Mesendoderm (in vitro differentiated cells): Measurements from ENCODE around the gene ABCC3.

Experiments
- DNase-seq: peaks from one replicate; pipeline ENCODE4 v3.0.0; 2013
- H2AK5ac ChIP-seq: 2 replicates; pipeline ENCODE4 v1.6.1; 2013; ENCODE audit warnings: low read length, inconsistent platforms
- H2BK120ac ChIP-seq: 2 replicates; pipeline ENCODE4 v1.6.1; 2013; ENCODE audit warnings: low read depth, mild to moderate bottlenecking, low read length, moderate library complexity, mixed read lengths
- H2BK15ac ChIP-seq: replicated peaks from 2 replicates; pipeline ENCODE4 v1.6.1; 2013; ENCODE audit warnings: low read depth, mild to moderate bottlenecking, moderate library complexity
- H2BK5ac ChIP-seq: 2 replicates; pipeline ENCODE4 v1.6.1; 2013; ENCODE audit warnings: low read length, inconsistent platforms
- H3K18ac ChIP-seq: 2 replicates; pipeline ENCODE4 v1.6.1; 2013; ENCODE audit warnings: mild to moderate bottlenecking, low read length, mixed read lengths
- H3K23ac ChIP-seq: one replicate; pipeline ENCODE4 v1.6.1; 2013; ENCODE audit warnings: low read length
- H3K27ac ChIP-seq: 2 replicates; pipeline ENCODE4 v1.5.1; 2013; ENCODE audit warnings: low read depth, mild to moderate bottlenecking, inconsistent platforms, low read length, moderate library complexity
- H3K27me3 ChIP-seq: 2 replicates; pipeline ENCODE4 v1.6.1; 2013; ENCODE audit warnings: low read length, control low read depth, mild to moderate bottlenecking, inconsistent platforms; ENCODE audit not compliant: insufficient read depth, poor library complexity
- H3K36me3 ChIP-seq: 2 replicates; pipeline ENCODE4 v1.6.1; 2013; ENCODE audit warnings: low read length, inconsistent platforms; ENCODE audit not compliant: control insufficient read depth, insufficient read depth
- H3K4ac ChIP-seq: one replicate; pipeline ENCODE4 v1.6.1; 2013; ENCODE audit warnings: low read depth, mild to moderate bottlenecking, low read length, moderate library complexity
- H3K4me1 ChIP-seq: 2 replicates; pipeline ENCODE4 v1.6.1; 2013; ENCODE audit warnings: low read depth, low read length, inconsistent platforms; ENCODE audit not compliant: control insufficient read depth
- H3K4me2 ChIP-seq: 2 replicates; pipeline ENCODE4 v1.6.1; 2013; ENCODE audit warnings: low read length
- H3K4me3 ChIP-seq: 2 replicates; pipeline ENCODE4 v1.5.1; 2013; ENCODE audit warnings: mild to moderate bottlenecking, low read length
- H3K56ac ChIP-seq: one replicate; pipeline ENCODE4 v1.6.1; 2013; ENCODE audit warnings: low read length
- H3K79me1 ChIP-seq: 2 replicates; pipeline ENCODE4 v1.6.1; 2013; ENCODE audit warnings: low read length, inconsistent platforms
- H3K79me2 ChIP-seq: 2 replicates; pipeline ENCODE4 v1.6.1; 2013; ENCODE audit warnings: mild to moderate bottlenecking, low read length; ENCODE audit not compliant: control insufficient read depth, insufficient read depth
- H3K9ac ChIP-seq: 2 replicates; pipeline ENCODE4 v1.6.1; 2013; ENCODE audit warnings: low read length, inconsistent platforms
- H4K5ac ChIP-seq: one replicate; pipeline ENCODE4 v1.6.1; 2013; ENCODE audit warnings: low read length
- H4K8ac ChIP-seq: one replicate; pipeline ENCODE4 v1.6.1; 2013; ENCODE audit warnings: low read depth, mild to moderate bottlenecking, control low read depth, low read length, moderate library complexity
- WGBS: extraction: QIAGEN DNeasy Blood & Tissue Kit; methylation state at CpG from one replicate; pipeline ENCODE4 v1.1.7; 2013; ENCODE audit warnings: low lambda C conversion rate, missing lambda C conversion rate; ENCODE audit not compliant: insufficient coverage; ENCODE audit errors: extremely low coverage; 5-methylcytosine and 5-hydroxymethylcytosine counted together

The ABCC3 gene

GRCh38 chr17:50672831-50673551, 38.3 kb downstream of the ABCC3 start:
- Histone ChIP-seq H2BK120ac (no peak overlapping the region), H3K23ac (no peak overlapping the region), H3K4me3 (no peak overlapping the region), H3K36me3 (no peaks in the 10 kb centered on the region), H3K9ac (no peak overlapping the region), H3K4me2 (no peak overlapping the region), H3K79me2 (no peaks in the 10 kb centered on the region), H4K5ac (no peak overlapping the region), H2AK5ac (no peak overlapping the region), H3K79me1 (no peaks in the 10 kb centered on the region), H3K27me3 (no peaks in the 10 kb centered on the region), H4K8ac (no peak overlapping the region), H2BK15ac (no peak overlapping the region), H3K56ac (no peak overlapping the region), H3K4ac (no peak overlapping the region), H3K18ac (no peak overlapping the region), H3K27ac (no peak overlapping the region), H2BK5ac (no peak overlapping the region), H3K4me1 (peaks cover under 1% of the 10 kb centered on the region)
- WGBS, result no CpG with 5 or more reads among the region's 20 CpGs
- no peak for DNase-seq

DNA sequence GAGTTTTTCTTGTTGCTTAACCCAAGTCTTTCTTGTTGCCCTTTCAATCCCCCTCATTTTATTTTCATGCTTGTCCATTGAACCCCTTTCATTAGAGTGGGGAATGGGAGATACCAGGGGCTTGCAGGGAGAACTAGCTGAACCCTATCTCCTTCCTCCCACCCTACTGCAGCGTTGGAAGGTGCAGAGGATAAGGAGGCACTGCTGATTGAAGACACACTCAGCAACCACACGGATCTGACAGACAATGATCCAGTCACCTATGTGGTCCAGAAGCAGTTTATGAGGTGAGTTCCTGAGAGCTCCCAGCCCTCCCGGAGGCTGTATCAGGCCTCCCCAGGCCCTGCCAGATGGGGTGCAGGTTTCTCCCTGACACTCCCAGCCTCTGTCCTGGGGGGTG, 40.5 kb downstream of the ABCC3 start:
- H4K8ac ChIP-seq, result no peak overlapping the region
- H4K5ac ChIP-seq, result no peak overlapping the region
- H2BK120ac ChIP-seq, result no peak overlapping the region
- H3K56ac ChIP-seq, result no peak overlapping the region
- H2AK5ac ChIP-seq, result no peak overlapping the region
- H3K79me1 ChIP-seq, result no peaks in the 10 kb centered on the region
- no peaks in the 10 kb centered on the region for H3K36me3 ChIP-seq
- no peak overlapping the region for H2BK5ac ChIP-seq
- H3K18ac ChIP-seq, result no peak overlapping the region
- no peak overlapping the region for H3K4me2 ChIP-seq
- H3K9ac ChIP-seq, result no peak overlapping the region
- WGBS, result no CpG with 5 or more reads among the region's 3 CpGs
- no peaks in the 10 kb centered on the region for H3K4me1 ChIP-seq
- H3K27me3 ChIP-seq, result no peaks in the 10 kb centered on the region
- no peaks in the 10 kb centered on the region for H3K79me2 ChIP-seq
- DNase-seq, result no peak
- H3K4ac ChIP-seq, result no peak overlapping the region
- H2BK15ac ChIP-seq, result no peak overlapping the region
- no peak overlapping the region for H3K23ac ChIP-seq
- no peak overlapping the region for H3K27ac ChIP-seq
- no peak overlapping the region for H3K4me3 ChIP-seq

GRCh38 chr17:50675627-50676026, 40.9 kb downstream of the ABCC3 start:
- no peak overlapping the region for H2BK5ac ChIP-seq
- no peak overlapping the region for H3K23ac ChIP-seq
- no peak overlapping the region for H3K9ac ChIP-seq
- WGBS, result no CpG with 5 or more reads among the region's 7 CpGs
- H3K18ac ChIP-seq, result no peak overlapping the region
- no peak overlapping the region for H3K27ac ChIP-seq
- H4K8ac ChIP-seq, result no peak overlapping the region
- H4K5ac ChIP-seq, result no peak overlapping the region
- no peaks in the 10 kb centered on the region for H3K4me1 ChIP-seq
- H3K4me2 ChIP-seq, result no peak overlapping the region
- no peaks in the 10 kb centered on the region for H3K27me3 ChIP-seq
- no peak overlapping the region for H3K56ac ChIP-seq
- H3K4me3 ChIP-seq, result no peak overlapping the region
- H3K79me2 ChIP-seq, result no peaks in the 10 kb centered on the region
- H3K36me3 ChIP-seq, result no peaks in the 10 kb centered on the region
- no peak overlapping the region for H2BK120ac ChIP-seq
- H3K79me1 ChIP-seq, result no peaks in the 10 kb centered on the region
- H2BK15ac ChIP-seq, result no peak overlapping the region
- H2AK5ac ChIP-seq, result no peak overlapping the region
- no peak for DNase-seq
- no peak overlapping the region for H3K4ac ChIP-seq

- Histone ChIP-seq H3K27me3 (no peaks in the 10 kb centered on the region), H3K36me3 (no peaks in the 10 kb centered on the region), H2BK5ac (no peak overlapping the region), H3K27ac (no peak overlapping the region), H3K4ac (no peak overlapping the region), H3K9ac (no peak overlapping the region), H4K8ac (no peak overlapping the region), H3K79me2 (no peaks in the 10 kb centered on the region), H3K4me2 (no peak overlapping the region), H2BK120ac (no peak overlapping the region), H2AK5ac (no peak overlapping the region), H4K5ac (no peak overlapping the region), H3K79me1 (no peaks in the 10 kb centered on the region), H3K56ac (no peak overlapping the region), H3K23ac (no peak overlapping the region), H3K18ac (no peak overlapping the region), H3K4me3 (no peak overlapping the region), H2BK15ac (no peak overlapping the region), H3K4me1 (no peaks in the 10 kb centered on the region)
- DNase-seq, result no peak
- WGBS, result no CpG with 5 or more reads among the region's 24 CpGs
Measured at GRCh38 chr17:50676065-50676975, 41.6 kb downstream of the ABCC3 start.

DNA sequence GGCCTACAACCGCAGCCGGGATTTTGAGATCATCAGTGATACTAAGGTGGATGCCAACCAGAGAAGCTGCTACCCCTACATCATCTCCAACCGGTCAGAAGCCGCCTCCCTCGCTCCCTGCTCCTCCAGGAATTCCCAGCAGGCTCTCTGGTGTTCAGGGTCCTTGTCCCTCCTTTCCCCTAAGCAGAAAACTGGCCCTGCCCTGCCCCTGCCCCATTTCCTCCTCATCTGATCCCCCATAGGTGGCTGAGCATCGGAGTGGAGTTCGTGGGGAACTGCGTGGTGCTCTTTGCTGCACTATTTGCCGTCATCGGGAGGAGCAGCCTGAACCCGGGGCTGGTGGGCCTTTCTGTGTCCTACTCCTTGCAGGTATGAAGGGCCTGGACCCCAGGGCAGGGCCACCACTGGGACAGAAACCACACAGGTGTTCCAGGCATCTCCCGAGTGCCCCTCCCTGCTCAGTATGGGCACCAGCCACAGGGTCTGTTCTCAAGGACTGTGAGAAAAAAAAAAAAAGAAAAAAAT, 43.2 kb downstream of the ABCC3 start:
- H3K79me2 ChIP-seq, result no peaks in the 10 kb centered on the region
- no peak overlapping the region for H3K4me2 ChIP-seq
- H3K36me3 ChIP-seq, result no peaks in the 10 kb centered on the region
- H3K4me3 ChIP-seq, result no peak overlapping the region
- H2BK15ac ChIP-seq, result no peak overlapping the region
- no peak overlapping the region for H3K23ac ChIP-seq
- H3K79me1 ChIP-seq, result no peaks in the 10 kb centered on the region
- H2BK120ac ChIP-seq, result no peak overlapping the region
- no peak overlapping the region for H2BK5ac ChIP-seq
- no peak overlapping the region for H3K56ac ChIP-seq
- H2AK5ac ChIP-seq, result no peak overlapping the region
- no peak overlapping the region for H3K4ac ChIP-seq
- H3K27me3 ChIP-seq, result no peaks in the 10 kb centered on the region
- H3K18ac ChIP-seq, result no peak overlapping the region
- no peak overlapping the region for H4K8ac ChIP-seq
- no peak for DNase-seq
- no CpG with 5 or more reads among the region's 12 CpGs for WGBS
- no peak overlapping the region for H3K27ac ChIP-seq
- no peaks in the 10 kb centered on the region for H3K4me1 ChIP-seq
- H4K5ac ChIP-seq, result no peak overlapping the region
- no peak overlapping the region for H3K9ac ChIP-seq
